Neural cell (in vitro differentiated cells): ENCODE measurements around the gene PNRC2. TPM values are rescaled to one million over a fixed set of nuclear protein-coding genes. Genes with fewer than 3 reads are reported as not detected.
A peak's percentile ranks its signal among the peaks of the same experiment; 100 is the strongest.

ENCODE experiments used
- H2AFZ ChIP-seq: fragments of 200-600, 300-800 bp; sonication (generic), shearing (Covaris generic); 2 replicates; pipeline ENCODE4 v1.6.0; 2014; ENCODE audit warnings: low read depth, mild to moderate bottlenecking, antibody characterized with exemption, low read length, moderate library complexity
- H3F3A ChIP-seq: fragments of 200-600 bp; shearing (Covaris generic); 2 replicates; pipeline ENCODE4 v1.6.1; 2016; ENCODE audit warnings: mild to moderate bottlenecking, moderate library complexity, mixed read lengths, antibody characterized with exemption, low read length; ENCODE audit not compliant: insufficient read depth, poor library complexity, severe bottlenecking
- H3K27ac ChIP-seq: fragments of 200-600, 300-800 bp; sonication (generic), shearing (Covaris generic); 2 replicates; pipeline ENCODE4 v1.5.1; 2014; ENCODE audit warnings: mild to moderate bottlenecking, low read length, moderate library complexity
- H3K27me3 ChIP-seq: fragments of 300-800, 200-600 bp; sonication (generic), shearing (Covaris generic); 2 replicates; pipeline ENCODE4 v1.6.0; 2014; ENCODE audit warnings: mild to moderate bottlenecking, low read depth, low read length, moderate library complexity; ENCODE audit not compliant: insufficient read depth
- H3K36me3 ChIP-seq: fragments of 300-800, 200-600 bp; sonication (generic), shearing (Covaris generic); 2 replicates; pipeline ENCODE4 v1.5.1; 2014; ENCODE audit warnings: mild to moderate bottlenecking, antibody characterized with exemption, low read length, moderate library complexity; ENCODE audit not compliant: insufficient read depth
- H3K4me2 ChIP-seq: fragments of 300-800, 200-600 bp; sonication (generic), shearing (Covaris generic); 2 replicates; pipeline ENCODE4 v1.6.0; 2014; ENCODE audit warnings: mild to moderate bottlenecking, low read length
- H3K4me3 ChIP-seq: fragments of 300-800, 200-600 bp; sonication (generic), shearing (Covaris generic); 2 replicates; pipeline ENCODE4 v1.5.1; 2014; ENCODE audit warnings: mild to moderate bottlenecking, low read length, moderate library complexity
- H3K79me2 ChIP-seq: fragments of 200-600 bp; shearing (Covaris generic); replicated peaks from 2 replicates; pipeline ENCODE4 v1.6.0; 2014; ENCODE audit warnings: mild to moderate bottlenecking, low read length, moderate library complexity; ENCODE audit not compliant: insufficient read depth
- H3K9ac ChIP-seq: fragments of 300-800, 200-600 bp; sonication (generic), shearing (Covaris generic); 2 replicates; pipeline ENCODE4 v1.6.1; 2016; ENCODE audit warnings: mild to moderate bottlenecking, low read length, mixed read lengths
- H3K9me2 ChIP-seq: fragments of 200-600 bp; shearing (Covaris generic); 2 replicates; pipeline ENCODE4 v1.6.1; 2016; ENCODE audit warnings: mild to moderate bottlenecking, low read length, mixed read lengths; ENCODE audit not compliant: insufficient read depth
- H3K9me3 ChIP-seq: fragments of 200-600, 300-800 bp; sonication (generic), shearing (Covaris generic); 2 replicates; pipeline ENCODE4 v1.6.1; 2016; ENCODE audit warnings: mild to moderate bottlenecking, mixed run types, low read length, moderate library complexity, mixed read lengths
- H4K20me1 ChIP-seq: fragments of 200-600 bp; shearing (Covaris generic); 2 replicates; pipeline ENCODE4 v1.6.1; 2016; ENCODE audit warnings: mild to moderate bottlenecking, mixed run types; ENCODE audit not compliant: insufficient read depth
- EP300 ChIP-seq: fragments of 450-650 bp; conservative IDR thresholded peaks from 2 replicates; pipeline ENCODE4 v1.6.1; 2014; ENCODE audit warnings: antibody characterized with exemption, mild to moderate bottlenecking, moderate library complexity; ENCODE audit not compliant: poor library complexity, severe bottlenecking
- EZH2 ChIP-seq: fragments of 200-600, 300-800 bp; shearing (Covaris generic), sonication (generic); IDR thresholded peaks from 2 replicates; pipeline ENCODE4 v1.6.1; 2014; ENCODE audit warnings: antibody characterized with exemption, low read length, borderline replicate concordance, mild to moderate bottlenecking; ENCODE audit not compliant: insufficient read depth, poor library complexity, severe bottlenecking
- MXI1 ChIP-seq: fragments of 450-650 bp; conservative IDR thresholded peaks from 2 replicates; pipeline ENCODE4 v1.6.1; 2014; ENCODE audit warnings: antibody characterized with exemption, mild to moderate bottlenecking; ENCODE audit not compliant: poor library complexity, severe bottlenecking
- POLR2AphosphoS5 ChIP-seq: IDR thresholded peaks from 2 replicates; pipeline ENCODE4 v1.6.1; 2012
- RAD21 ChIP-seq: fragments of 450-650 bp; conservative IDR thresholded peaks from 2 replicates; pipeline ENCODE4 v1.6.1; 2014; ENCODE audit warnings: antibody characterized with exemption, mild to moderate bottlenecking, moderate library complexity
- REST ChIP-seq: IDR thresholded peaks from 2 replicates; pipeline ENCODE4 v1.6.1; 2012; ENCODE audit warnings: borderline replicate concordance
- SMC3 ChIP-seq: fragments of 450-650 bp; conservative IDR thresholded peaks from 2 replicates; pipeline ENCODE4 v1.6.1; 2014; ENCODE audit warnings: antibody characterized with exemption, mild to moderate bottlenecking, moderate library complexity; ENCODE audit not compliant: poor library complexity
- TAF1 ChIP-seq: IDR thresholded peaks from 2 replicates; pipeline ENCODE4 v1.6.1; 2012; ENCODE audit warnings: low read depth
- polyA minus RNA-seq: library from RNA; depleted of rRNA, polyadenylated mRNA; stranded (reverse); fragments of >200 nt; gene quantifications from 2 replicates; pipeline ENCODE4 v1.2.3, GENCODE V29; 2014
- polyA plus RNA-seq: library from polyadenylated mRNA; depleted of rRNA; stranded (reverse); fragments of >200 nt; gene quantifications from 2 replicates; pipeline ENCODE4 v1.2.3, GENCODE V29; 2014
- TF ChIP-seq, protein P1 (sequence below): fragments of 450-650 bp; IDR thresholded peaks from 2 replicates; pipeline ENCODE4 v1.5.1; 2014; ENCODE audit warnings: antibody characterized with exemption, mild to moderate bottlenecking, moderate library complexity; ENCODE audit not compliant: poor library complexity, severe bottlenecking

The PNRC2 gene, protein sequence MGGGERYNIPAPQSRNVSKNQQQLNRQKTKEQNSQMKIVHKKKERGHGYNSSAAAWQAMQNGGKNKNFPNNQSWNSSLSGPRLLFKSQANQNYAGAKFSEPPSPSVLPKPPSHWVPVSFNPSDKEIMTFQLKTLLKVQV
- polyA plus RNA-seq (97.1 and 100 TPM in 2 replicates), polyA minus RNA-seq (137 and 157 TPM in 2 replicates)

DNA sequence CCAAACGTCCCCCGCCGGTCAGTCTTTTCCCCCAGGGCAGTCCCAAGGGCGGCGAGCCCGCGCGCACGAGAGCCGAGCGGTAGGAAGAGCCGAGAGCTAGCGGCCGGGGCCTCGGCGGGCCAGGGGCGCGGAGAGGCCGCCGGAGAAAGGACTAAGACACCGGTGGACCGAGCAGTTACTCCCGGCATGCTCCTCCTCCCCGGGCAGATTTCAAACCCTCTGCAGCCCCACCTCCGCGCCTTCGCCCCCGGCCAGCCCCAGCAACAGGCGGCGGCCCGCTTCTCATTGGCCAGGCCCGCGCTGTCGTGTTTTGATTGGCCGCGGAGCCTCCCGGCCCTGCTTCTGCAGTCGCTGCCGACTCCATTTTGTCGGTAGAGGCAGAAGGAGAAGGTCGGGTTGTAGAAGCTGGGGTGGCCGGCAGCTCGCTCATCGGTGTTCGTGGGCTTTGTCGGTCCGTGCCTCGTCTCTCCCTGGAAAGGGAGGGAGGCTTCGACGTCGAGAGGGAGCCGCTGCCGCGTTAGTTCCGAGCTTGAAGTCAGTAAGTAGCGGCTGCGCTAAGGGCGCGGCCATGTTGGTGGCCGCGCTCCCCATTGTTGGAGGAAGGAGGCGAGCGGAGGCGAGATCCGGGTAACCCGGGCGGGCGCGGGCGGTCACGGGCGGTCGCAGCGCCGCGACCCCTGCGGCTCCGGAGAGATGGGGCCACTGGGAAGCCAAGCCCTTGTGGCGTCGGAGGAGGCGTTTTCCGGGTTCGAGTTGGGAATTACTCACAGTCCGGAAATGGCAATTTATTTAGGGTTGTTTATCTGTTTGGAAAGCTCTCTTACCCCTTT, at the start of gene PNRC2:
Gene PNRC2, plus strand, starts transcription at position 368 of the 830 bp plus-strand sequence. CDS start 1,630 bp downstream, outside the sequence.
- Histone ChIP-seq H2AFZ (peak within 1 kb of the TSS; percentile 80), H3K9me2 (no peaks in the 10 kb centered on the region), H3K9me3 (no peaks in the 10 kb centered on the region), H3K36me3 (peaks cover 12% of the 10 kb centered on the region), H3K79me2 (peaks cover 21% of the 10 kb centered on the region), H3K27ac (peak within 1 kb of the TSS; percentile 99), H3F3A (no peaks in the 10 kb centered on the region), H3K9ac (peak within 1 kb of the TSS; percentile 96), H3K4me2 (peak within 1 kb of the TSS; percentile 84), H3K27me3 (no peaks in the 10 kb centered on the region), H3K4me3 (peak within 1 kb of the TSS; percentile 94), H4K20me1 (no peaks in the 10 kb centered on the region)
- TF ChIP-seq TAF1 (peak; percentile 98), EZH2 (no peak), SMC3 (no peak), POLR2AphosphoS5 (peak; percentile 99), MXI1 (peak; percentile 99), REST (peak; percentile 99), EP300 (peak; percentile 88), RAD21 (no peak)
- TF ChIP-seq, protein P1, sequence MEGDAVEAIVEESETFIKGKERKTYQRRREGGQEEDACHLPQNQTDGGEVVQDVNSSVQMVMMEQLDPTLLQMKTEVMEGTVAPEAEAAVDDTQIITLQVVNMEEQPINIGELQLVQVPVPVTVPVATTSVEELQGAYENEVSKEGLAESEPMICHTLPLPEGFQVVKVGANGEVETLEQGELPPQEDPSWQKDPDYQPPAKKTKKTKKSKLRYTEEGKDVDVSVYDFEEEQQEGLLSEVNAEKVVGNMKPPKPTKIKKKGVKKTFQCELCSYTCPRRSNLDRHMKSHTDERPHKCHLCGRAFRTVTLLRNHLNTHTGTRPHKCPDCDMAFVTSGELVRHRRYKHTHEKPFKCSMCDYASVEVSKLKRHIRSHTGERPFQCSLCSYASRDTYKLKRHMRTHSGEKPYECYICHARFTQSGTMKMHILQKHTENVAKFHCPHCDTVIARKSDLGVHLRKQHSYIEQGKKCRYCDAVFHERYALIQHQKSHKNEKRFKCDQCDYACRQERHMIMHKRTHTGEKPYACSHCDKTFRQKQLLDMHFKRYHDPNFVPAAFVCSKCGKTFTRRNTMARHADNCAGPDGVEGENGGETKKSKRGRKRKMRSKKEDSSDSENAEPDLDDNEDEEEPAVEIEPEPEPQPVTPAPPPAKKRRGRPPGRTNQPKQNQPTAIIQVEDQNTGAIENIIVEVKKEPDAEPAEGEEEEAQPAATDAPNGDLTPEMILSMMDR, result no peak

DNA sequence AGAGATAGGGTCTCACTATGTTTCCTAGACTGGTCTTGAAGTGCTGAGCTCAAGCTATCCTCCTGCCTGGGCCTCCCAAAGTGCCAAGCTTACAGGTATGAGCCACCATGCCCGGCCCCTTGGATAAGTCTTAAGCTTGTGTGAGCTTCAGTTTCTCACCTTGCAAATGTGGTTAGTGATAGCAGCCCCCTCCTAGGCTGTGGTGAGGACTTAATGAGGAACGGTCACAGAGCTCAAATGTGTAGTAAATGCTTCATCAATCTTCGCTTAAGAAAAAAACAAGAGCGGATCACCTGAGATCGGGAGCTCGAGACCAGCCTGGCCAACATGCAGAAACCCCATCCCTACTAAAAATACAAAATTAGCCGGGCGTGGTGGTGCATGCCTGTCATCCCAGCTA, 49.5 kb upstream of the PNRC2 start:
- H3K4me2 ChIP-seq, result no peak overlapping the region
- H3K27me3 ChIP-seq, result no peaks in the 10 kb centered on the region
- H3K79me2 ChIP-seq, result no peaks in the 10 kb centered on the region
- no peak overlapping the region for H3K27ac ChIP-seq
- H3K9ac ChIP-seq, result no peak overlapping the region
- no peak overlapping the region for H2AFZ ChIP-seq
- TF ChIP-seq, protein P1, result no peak
- TF ChIP-seq EP300 (no peak), RAD21 (no peak), MXI1 (no peak), TAF1 (no peak), REST (no peak), EZH2 (no peak), POLR2AphosphoS5 (no peak), SMC3 (no peak)
- no peak overlapping the region for H3K4me3 ChIP-seq
- no peaks in the 10 kb centered on the region for H3K9me2 ChIP-seq
- H3K36me3 ChIP-seq, result no peaks in the 10 kb centered on the region
- no peaks in the 10 kb centered on the region for H3K9me3 ChIP-seq
- H3F3A ChIP-seq, result no peaks in the 10 kb centered on the region
- H4K20me1 ChIP-seq, result no peaks in the 10 kb centered on the region
